NCI-H1417 treated with DMSO at 0.1 percent for 48 hours (cell line): ENCODE data around the gene GABRB3.
A peak's percentile ranks its signal among the peaks of the same experiment; 100 is the strongest.

Source experiments
- DNase-seq: peaks from one replicate; lab custom pipeline; 2025; lab: John Stamatoyannopoulos, UW

The GABRB3 gene

DNA sequence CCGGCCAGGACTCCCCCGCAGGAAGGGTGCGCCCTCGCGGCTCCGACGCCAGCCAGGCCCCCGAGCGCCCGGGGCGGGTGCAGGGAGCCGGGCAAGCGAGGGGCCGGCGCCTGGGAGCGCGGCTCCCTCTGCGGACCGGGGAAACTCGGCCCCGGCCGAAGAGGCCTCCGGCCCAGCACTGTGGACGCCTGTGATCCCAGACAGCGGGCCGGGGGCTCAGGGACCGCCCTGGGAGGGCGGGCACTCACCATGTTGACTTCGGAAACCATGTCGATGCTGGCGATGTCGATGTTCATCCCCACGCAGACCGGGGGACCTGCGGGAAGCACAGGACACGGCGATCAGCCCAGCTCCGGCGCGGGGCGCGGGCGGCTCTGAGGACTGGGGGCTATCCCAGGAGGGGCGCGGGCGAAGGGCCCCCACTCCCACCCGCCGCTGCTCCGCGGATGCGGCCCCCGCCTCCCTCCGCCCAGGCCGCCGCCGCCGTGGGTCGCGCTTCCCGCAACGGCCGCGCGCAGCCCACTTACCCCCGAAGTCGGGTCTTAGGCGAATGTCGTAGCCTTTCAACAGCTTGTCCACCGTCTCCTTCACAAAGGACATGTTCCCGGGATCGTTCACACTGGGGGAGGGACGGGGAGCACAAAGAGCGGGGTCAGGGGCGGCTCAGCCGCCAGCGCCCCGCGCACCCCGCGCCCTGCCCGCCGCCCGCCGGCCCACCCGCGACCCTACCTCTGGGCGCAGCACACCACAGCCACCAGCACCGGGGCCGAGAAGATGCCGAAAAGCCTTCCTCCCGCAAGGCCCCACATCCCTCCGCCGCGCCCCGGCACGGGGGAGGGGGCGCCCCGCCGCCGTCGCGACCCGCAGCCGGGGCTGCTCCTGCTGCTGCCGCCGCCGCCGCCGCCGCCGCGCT lies at the start of gene GABRB3:
Gene GABRB3, minus strand, starts transcription at position 913 of the 913 bp plus-strand sequence.
- no peak for DNase-seq

DNA sequence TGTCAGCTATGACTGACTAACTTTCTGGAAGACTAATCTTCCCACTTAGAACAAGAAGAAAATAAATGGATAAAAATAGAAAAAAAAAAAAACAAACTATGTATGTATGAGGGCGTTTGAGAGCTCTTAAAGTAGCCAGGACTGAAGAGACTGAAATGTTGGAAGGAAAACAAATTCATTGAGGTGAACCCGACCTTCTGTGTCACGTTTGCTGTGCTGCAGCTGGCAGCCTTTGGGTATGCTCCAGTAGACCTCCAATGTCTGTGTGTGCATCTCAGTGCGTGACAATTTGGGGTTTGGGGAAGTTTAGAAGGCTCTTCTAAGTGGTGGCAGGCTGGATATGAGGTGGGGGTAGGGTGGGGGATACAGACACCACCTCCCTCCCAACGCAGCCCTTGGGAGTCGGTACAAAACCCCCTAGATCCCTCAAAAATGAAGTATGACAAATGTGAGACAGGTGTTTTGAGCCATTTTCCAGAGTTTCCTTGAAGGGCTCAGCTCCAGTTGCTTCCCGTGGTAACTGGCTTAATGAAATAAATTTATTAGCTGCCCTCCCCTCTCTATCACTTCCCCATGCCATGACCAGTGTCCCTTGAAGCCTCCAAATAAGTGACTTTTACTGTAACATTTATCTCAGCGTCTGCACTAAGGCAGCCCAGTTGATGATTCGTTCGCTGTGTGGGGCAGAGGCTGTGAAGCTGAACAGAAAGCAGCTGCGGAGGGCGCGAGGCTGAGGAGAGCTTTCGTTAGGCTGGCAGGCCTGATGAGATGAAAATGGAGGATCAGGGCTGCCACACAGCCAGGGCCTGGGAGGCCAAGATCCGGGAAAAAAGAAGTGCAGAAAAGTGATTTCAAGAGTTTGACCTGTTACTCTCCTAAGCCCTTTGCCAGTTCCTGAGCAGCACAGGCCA lies 34.9 kb upstream of the GABRB3 start:
- DNase-seq: no peak

DNA sequence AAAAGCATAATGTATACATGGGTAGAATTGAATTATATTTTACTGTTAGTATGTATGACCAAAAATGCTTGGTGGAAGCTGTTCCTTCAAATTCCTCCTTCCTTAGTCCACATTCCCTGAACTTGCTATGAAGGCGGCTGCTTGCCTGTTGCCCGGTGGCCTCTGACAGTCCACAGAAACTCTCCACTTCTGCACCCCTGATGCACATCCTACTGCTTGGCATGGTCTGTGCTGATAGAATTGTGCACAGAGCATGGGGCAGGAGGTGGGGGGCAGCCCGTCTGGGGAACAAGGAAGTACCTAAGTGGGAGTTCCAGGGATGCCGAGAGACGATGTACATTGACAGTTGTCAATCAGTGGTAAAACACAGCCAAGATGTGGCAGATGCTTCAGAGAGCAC lies 33.7 kb upstream of the GABRB3 start:
- no peak for DNase-seq

DNA sequence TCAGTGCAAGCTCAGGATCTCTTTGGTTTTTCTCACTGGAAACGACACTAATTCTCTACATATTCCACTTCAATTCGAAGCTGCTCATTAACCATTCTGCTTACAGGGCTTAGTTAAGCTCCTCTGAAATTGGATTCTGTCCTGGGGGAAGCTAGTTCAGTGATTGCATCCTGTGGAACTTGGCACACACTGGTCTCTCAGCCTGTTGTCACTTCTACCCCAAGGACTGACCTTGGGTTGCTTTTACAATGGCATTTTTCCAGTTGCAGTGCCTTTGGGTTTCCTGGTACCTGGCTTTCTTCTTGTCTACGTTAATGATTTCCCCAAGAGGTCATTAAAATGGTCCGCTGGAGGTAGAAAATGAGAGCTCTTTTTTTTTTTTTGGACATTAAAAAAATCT lies 33.3 kb upstream of the GABRB3 start:
- DNase-seq: no peak

DNA sequence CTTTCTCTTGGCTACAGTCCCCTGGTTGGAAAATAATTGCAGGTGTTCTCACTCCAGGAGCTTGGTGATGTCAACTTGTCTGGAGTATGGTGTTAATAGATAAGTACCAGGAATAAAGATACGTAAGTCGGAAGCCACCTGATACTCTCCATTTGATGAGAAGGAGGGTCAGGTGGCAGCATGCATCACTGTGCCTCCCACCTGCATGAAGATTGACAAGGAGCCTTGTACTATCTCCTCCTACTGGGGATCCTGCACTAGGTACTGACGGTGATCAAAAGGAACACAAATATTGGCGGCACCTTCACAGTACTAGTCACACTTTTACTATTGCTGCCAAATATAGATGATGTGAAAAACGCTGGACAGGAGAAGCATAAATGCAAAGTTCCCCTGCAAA lies 32.6 kb upstream of the GABRB3 start:
- DNase-seq: no peak

DNA sequence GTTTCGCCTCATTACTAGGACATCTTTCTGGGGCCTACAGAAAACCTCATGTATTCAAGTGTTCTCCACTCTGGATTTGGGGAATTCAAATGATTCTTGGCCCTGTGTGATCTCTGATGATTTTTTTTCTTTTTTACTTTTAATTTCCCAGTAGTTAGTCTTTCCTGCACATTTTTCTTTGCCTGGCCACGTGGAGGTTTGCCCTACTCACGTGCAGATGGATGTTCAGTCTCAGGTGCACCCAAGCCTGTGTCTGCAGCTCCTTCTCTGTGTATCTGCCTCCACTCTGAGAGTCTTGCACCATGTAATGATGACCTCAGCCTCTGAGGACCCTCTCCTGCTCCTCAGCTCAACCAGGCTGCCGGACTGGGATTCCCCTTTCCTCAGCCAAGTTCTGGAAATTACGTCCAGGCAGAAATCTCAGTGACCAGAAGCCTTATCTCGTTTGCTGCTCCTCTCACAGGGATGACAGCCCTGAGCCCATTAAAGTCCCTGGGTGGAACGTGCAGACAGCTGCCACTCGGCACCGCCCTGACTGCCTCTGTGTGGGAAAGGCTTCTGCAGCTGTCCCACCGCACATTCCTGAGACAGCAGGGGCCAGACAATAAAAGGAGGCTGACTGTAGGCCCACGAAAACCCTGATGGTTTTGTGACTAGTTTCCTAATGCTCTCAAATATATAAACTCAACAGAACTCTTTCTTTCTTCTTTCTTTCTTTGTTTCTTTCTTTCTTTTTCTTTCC lies 31.4 kb upstream of the GABRB3 start:
- DNase-seq: no peak

DNA sequence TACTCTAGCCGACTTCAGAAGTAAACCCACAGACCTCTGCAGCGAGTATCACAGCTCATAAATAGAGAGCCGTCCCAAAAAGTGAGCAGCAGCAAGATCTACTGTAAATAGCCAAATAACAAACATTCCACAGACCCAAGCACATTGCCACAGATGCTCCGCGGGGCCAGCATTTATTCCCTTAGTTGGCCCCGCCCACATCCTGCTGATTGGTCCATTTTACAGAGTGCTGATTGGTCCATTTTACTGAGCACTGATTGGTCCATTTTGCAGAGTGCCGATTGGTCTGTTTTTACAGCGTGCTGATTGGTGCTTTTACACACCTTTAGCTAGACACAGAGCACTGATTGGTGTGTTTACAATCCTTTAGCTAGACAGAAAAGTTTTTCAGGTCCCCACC lies 17.3 kb upstream of the GABRB3 start:
- DNase-seq: no peak

DNA sequence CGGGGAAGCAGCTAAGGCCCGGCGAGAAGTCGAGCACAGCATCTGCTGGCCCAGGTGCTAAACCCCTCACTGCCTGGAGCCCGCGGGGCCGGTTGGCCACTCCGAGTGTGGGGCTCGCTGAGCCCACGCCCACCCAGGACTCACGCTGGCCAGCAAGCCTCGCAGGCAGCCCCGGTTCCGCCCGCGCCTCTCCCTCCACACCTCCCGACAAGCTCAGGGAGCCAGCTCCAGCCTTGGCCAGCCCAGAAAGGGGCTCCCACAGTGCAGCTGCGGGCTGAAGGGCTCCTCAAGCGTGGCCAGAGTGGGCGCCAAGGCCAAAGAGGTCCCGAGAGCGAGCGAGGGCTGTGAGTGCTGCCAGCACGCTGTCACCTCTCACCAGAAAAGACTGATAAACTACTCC lies 8.9 kb upstream of the GABRB3 start:
- DNase-seq: no peak

DNA sequence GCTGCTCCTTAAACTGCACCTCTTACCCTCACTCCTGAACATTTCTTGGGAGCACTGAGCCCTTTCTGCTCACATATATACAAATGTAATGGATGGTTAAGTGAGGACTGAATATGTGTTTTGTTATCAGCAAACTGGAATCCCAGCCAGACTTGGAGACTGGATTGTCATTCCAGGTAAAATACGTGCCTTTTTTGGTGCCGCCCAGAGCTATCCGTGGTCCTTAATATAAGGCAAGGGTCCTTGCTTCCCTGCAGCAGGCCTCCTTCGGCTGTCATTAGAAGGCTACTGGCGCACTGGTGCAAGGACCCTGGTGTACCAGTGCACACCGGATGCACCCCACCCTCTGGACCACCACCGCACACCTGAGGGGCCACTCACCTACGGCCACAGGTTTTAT lies 1.1 kb upstream of the GABRB3 start:
- peak; percentile 3 for DNase-seq

DNA sequence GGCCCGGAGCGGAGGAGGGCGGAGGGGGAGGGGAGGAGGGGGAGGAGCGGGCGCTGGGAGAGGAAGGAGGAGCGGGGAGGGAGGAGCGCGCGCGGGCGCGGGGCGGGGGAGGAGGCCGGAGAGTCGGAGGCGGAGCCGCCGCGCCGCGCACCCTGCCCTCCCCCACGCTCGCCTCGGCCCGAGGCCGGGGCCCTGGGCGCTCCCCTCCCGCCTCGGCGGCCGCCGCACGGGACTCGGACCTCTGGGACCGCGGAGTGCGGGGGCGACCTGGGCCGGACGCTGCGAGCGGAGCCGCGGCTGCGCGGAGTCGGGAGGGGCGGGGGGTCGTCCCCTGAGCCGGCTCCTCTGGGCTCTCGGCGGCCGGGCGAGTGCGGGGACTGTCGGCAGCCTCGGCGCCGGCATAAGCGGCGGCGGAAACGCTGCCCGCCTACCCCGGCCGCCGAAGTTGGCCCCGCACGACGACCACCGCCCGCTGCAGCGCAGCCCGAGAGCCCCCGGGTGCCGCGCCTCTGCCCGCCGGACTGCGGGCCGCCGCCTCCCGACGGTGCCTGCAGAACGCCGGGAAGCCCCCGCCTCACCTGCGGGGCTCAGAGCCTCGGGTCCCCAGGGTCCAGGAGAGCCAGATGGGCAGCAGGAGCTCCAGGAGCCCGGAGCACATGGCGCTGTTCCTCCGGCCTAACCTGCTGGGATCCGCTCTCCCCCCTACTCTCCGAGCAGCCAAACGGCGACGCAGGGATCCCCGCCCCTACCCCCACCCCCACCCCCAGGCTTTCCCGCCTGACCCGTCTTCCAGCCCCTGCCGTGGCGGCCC lies 406 bp upstream of the GABRB3 start:
- no peak for DNase-seq

DNA sequence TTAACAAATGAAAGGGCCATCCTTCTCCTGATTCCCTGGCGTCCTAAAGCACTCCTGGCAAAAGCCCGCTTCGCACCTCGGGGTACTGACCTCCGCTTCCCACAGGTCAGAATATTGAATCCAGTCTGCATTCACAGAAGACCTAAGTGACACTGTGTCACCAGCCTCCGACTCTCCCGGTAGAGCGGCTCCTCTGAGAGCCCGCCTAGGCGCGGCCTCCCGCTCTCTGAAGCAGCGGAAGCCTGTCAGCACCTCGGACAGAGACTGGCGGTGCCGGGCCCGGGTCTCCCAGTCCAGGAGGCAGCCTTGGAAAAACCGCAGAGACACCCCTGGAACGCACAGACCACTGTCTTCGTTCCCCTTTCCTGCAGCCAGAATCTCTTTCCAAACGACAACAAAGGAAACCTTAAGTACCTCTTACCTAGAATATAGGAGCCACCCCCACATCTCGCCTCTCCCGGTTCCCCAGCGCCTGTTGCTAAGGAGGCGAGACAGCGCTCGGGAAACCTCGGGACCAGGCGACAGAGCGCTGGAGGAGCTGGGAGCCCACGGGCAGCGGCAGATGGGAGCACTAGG lies 1.2 kb downstream of the GABRB3 start:
- DNase-seq: peak; percentile 5

DNA sequence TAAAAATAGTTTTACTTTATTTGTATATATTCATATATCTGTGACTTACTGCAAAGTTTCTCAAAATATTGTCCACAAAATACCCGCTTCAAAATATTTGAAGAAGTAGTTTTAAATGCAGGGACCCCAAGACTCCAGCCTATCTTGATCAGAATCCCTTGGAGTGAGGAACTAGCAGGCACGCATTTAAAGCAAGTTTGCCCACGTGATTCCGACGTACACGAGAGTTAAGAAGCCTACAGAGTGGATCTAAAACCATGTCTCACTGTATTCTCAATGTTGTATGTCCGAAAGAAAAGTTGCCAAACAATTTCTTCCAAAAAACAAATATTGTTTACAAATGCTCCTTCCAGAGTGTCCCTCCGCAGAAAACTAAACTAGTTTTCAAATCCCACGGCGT lies 1.7 kb downstream of the GABRB3 start:
- DNase-seq: no peak

DNA sequence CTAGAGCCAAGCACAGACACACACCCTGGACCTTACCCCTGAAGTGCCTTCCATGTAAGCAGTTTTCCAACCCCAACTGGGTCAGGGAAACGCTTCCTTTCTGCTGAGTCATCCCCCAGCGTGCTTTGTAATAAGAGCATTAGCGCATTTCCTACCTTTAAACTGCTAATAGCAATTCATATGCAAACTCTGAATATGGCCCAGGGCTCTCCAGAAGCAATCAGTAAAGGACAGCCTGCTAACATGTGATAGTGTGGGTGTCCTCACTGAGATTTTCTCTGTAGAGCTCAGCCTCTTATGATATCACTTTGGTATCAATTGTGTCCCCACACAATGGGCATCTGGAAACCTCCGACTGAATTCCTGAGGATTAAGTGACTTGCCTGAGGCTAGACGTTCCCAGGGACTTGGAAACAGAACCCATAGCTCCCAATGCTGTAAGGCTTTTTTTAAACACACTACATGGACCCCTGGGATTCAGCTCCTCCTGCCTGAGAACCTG lies 5.6 kb downstream of the GABRB3 start:
- DNase-seq: no peak

DNA sequence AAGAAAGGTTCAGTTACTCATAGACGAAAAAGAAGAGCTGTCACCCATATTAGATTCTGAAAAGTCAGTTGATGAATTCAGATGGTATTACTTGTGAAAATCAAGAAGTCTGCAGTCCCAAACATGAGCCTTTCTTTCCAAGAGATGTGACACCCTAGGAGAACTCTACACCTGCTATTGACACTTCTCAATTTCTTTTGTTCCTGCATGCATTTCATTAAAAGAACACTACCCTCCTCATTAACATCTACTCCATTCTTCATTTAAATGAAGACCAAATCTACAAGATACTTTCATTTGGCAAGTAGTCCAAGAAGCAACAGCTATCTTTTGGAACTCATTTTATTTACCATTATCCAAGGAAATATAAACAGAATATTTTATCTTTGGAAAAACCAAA lies 6.6 kb downstream of the GABRB3 start:
- DNase-seq: no peak

DNA sequence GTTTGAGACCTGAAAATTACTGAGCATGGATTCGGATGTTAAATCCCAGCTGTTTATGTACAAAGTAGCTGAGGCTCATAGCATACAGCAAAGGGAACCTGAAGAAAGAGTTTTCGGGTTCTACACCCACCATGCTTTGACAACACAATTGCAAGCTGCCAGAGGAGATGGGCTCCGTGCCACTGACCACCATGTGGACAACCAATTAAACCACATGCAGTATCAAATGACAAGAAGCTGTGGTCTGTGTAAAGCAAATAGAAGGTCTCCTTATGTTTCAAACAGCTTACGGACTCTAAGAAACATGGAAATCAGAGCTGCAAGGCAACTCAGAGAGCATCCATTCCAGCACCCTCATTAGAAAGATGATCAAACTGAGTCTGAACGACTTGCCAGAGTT lies 12.9 kb downstream of the GABRB3 start:
- no peak for DNase-seq

DNA sequence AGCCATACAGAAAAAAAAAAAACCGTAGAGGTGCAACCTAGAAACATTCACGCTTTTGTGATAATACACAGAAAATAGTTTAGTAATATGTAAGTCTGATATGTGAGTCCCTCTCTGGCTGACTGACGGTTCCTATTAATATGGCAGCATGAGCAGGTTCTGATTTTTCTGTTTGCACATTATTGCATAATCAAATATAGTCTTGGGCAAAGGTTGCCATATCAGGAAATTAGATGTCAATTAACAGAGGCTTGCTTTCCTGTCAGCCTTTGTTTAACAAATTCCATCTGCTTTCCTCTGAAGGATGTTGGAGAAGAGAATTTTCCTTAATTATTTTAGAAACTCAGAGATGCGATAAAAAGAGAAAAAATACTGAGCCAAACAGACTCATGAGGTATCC lies 14.8 kb downstream of the GABRB3 start:
- no peak for DNase-seq

DNA sequence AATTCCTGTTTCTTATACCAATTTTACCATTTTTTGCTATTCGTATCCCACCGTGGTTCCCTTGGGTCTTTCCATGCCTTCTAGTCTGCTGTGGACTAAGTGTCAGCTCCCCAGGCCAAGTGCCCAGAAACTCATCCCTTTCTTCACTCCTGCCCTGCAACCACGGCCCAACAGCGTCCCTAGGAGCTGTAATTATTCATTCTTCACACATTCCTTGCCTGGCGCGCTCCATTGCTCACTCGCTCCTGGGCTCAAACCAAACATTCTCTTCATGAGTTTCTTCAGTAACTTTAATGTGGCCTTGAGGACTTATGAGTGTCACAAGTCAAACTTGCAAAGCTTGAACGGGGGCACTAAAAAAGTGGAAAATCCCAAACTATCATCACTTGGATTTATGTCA lies 15.7 kb downstream of the GABRB3 start:
- DNase-seq: no peak

DNA sequence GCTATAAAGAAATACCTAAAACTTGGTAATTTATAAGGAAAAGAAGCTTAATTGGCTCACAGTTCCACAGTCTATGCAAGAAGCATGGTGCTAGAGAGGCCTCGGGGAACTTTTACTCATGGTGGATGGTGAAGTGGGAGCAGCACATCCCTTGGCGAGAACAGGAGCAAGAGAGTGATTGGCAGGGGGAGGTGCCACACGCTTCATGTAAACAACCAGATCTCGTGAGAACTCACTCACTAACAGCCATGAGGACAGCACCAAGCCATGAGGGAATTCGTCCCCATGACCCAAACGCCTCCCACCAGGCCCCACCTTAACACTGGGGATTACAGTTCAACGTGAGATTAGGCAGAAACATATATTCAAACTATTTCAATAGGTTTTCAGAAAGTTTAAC lies 28.0 kb downstream of the GABRB3 start:
- no peak for DNase-seq

DNA sequence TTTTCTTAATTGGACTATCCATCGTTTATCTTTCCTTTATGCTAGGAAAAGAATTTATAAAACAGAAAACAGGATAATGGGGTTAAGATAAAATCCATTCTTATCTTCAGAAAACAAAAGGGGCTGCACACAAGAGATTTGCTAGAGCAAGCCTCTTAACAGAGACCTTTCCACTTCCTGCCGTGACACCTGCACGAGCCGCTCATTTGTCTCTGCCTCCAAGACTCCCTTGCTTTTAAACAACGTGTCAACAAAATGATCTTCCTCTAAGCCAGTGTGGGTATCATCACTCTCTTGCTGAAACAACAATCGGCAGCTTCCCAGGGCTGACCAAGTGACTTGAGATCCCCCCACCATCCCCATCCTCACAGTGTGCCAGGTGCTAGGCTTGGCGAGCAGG lies 33.1 kb downstream of the GABRB3 start:
- DNase-seq: peak; percentile 2

DNA sequence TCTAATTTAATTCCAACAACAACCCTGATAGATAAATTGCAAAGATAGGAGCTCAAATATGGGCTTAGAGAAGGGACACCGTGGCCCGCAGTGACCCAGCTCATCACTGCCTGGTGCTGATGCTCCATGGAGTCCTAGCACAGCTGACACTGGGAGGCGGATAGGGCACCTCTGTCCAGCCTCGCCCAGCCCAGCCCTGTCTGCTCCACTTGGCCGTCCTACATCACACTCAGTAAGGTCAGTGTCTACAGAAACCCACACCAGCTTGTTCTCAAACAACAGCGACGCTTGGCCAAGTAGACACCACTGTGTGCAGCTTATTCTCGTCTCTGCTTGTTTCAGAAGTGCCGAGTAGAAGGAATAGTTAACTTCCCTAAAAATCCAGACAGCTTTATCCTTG lies 33.9 kb downstream of the GABRB3 start:
- peak; percentile 4 for DNase-seq
